ENCODE data around the gene IL1R1. TPM values are rescaled to one million over a fixed set of nuclear protein-coding genes. Genes with fewer than 3 reads are reported as not detected.

The IL1R1 gene
- polyA plus RNA-seq, 1 donor (not counting 4 experiments of a cell fraction or from before 2014, with no cell fraction given): 7.5 TPM

DNA sequence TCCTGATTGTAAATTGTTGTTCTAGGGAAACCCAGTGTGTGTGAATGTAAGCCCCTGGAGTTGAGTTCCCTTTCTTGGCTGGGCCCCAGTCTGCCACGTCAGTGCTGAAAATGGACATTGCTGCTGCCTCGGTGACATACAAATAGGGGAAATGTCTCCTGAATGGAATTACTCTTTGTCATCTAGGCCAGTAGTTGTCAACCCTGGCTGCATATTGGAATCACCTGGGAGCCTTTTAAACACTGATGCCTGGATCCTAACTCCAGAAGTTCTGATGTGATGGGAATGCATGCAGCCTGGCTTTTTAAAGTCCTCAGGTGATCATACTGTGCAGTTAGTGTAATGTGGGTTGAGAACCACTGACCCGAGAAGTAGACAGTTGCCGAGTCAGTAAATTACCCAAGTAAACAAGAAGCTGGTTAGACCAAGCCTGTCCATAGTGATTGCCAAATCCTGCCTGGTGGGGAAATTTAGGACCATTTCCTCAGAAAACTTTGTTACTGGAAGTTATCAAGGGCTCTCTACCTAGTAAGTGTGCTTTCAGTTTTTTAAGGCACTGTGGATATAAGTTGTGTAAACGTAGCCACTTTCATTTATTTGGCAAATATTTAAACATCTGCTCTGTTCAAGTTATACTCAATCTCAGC, 27.6 kb upstream of the IL1R1 start:
- no peaks in the 10 kb centered on the region for H3K4me1 ChIP-seq (ENCODE audit: control insufficient read depth, extremely low read depth, insufficient read depth, low read length)
- no peaks in the 10 kb centered on the region for H3K36me3 ChIP-seq (ENCODE audit: control insufficient read depth in 2 of 2, extremely low read depth in 1 of 2, insufficient read depth in 2 of 2, low read length in 2 of 2)
- DNase-seq (ENCODE audit: low read depth, low spot score) (no peak), FAIRE-seq (no peak)
- H3K27me3 ChIP-seq (ENCODE audit: control insufficient read depth, extremely low read depth, insufficient read depth, low read length): no peaks in the 10 kb centered on the region
- no peaks in the 10 kb centered on the region for H3K79me2 ChIP-seq (ENCODE audit: control insufficient read depth, insufficient read depth, low read length)
- dilution Hi-C loops (cut with MboI; ENCODE audit: extremely low pct_ligation_motif_present, low sequenced_read_pairs): no loop called here
- H3K9me1 ChIP-seq (ENCODE audit: control insufficient read depth, extremely low read depth, insufficient read depth, low read length): no peaks in the 10 kb centered on the region
- no peak overlapping the region for H3K9ac ChIP-seq (ENCODE audit: control insufficient read depth, extremely low read depth, insufficient read depth, low read length)
- H4K20me1 ChIP-seq (ENCODE audit: control insufficient read depth, extremely low read depth, insufficient read depth, low read length): no peaks in the 10 kb centered on the region
- TF ChIP-seq CTCF (optimal IDR thresholded peaks at IDR 0.05 in 1 of 3, IDR thresholded peaks at IDR 0.05 in 1 of 3, conservative IDR thresholded peaks at IDR 0.05 in 1 of 3; ENCODE audit: extremely low read depth in 1 of 3, insufficient read depth in 2 of 3, low read length in 3 of 3) (no peak), EZH2 (IDR thresholded peaks at IDR 0.05; ENCODE audit: low read length) (no peak)
- H3K4me3 ChIP-seq (ENCODE audit: control insufficient read depth in 2 of 3, extremely low read depth in 1 of 3, insufficient read depth in 2 of 3, low read depth in 1 of 3, low read length in 3 of 3): no peak overlapping the region
- H3K27ac ChIP-seq (ENCODE audit: control insufficient read depth, insufficient read depth, low read length): no peak overlapping the region
- no peak overlapping the region for H3K4me2 ChIP-seq (ENCODE audit: control insufficient read depth, extremely low read depth, insufficient read depth, low read depth, low read length)
- no peak overlapping the region for H2AFZ ChIP-seq (ENCODE audit: control insufficient read depth, low read length)
- H3K9me3 ChIP-seq (ENCODE audit: control insufficient read depth, low read depth, low read length): no peaks in the 10 kb centered on the region

DNA sequence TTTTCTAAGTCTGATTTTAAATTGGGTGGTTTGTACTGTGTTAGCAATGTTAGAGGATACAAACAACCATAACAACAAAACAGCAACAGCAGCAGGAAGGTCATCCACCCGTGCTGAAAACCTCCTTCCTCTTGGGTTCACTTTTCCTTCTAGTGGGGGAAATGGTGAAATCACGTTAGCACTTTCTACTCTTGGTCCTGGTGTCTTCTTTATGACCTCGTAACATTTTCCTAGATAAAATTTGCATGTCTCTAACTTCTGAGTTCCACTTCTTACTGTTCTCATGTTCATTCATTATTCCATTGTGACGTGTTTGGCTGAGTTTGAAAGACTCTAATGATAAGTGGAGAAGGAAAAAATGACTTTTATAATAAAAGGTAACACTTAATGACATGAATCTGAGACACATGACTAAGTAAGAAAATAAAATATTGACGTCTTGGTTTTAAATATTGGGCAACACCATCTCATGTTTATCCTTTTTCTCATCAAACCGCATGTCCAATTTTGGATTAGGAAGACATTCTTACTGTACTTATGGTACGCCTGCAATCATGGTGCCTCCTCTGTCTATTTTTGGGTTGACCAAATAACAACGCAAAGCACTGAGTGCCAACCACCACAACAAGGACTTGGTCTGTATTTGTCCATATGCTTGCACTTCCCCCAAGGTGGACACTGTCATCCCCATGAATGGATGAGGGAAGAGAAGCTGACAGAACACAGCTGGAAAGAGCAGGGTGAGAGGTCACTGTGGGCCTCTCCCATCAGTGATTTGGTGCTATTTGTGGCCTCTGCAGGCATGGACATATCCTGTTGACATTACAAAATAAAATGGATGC, 25.7 kb upstream of the IL1R1 start:
- Histone ChIP-seq H3K4me2 (ENCODE audit: control insufficient read depth, extremely low read depth, insufficient read depth, low read depth, low read length) (no peak overlapping the region), H3K9me1 (ENCODE audit: control insufficient read depth, extremely low read depth, insufficient read depth, low read length) (no peaks in the 10 kb centered on the region), H3K36me3 (ENCODE audit: control insufficient read depth in 2 of 2, extremely low read depth in 1 of 2, insufficient read depth in 2 of 2, low read length in 2 of 2) (no peaks in the 10 kb centered on the region), H3K9ac (ENCODE audit: control insufficient read depth, extremely low read depth, insufficient read depth, low read length) (no peak overlapping the region), H3K27me3 (ENCODE audit: control insufficient read depth, extremely low read depth, insufficient read depth, low read length) (no peaks in the 10 kb centered on the region), H4K20me1 (ENCODE audit: control insufficient read depth, extremely low read depth, insufficient read depth, low read length) (no peaks in the 10 kb centered on the region), H2AFZ (ENCODE audit: control insufficient read depth, low read length) (no peak overlapping the region), H3K27ac (ENCODE audit: control insufficient read depth, insufficient read depth, low read length) (no peak overlapping the region), H3K79me2 (ENCODE audit: control insufficient read depth, insufficient read depth, low read length) (no peaks in the 10 kb centered on the region), H3K4me1 (ENCODE audit: control insufficient read depth, extremely low read depth, insufficient read depth, low read length) (no peaks in the 10 kb centered on the region), H3K9me3 (ENCODE audit: control insufficient read depth, low read depth, low read length) (no peaks in the 10 kb centered on the region), H3K4me3 (ENCODE audit: control insufficient read depth in 2 of 3, extremely low read depth in 1 of 3, insufficient read depth in 2 of 3, low read depth in 1 of 3, low read length in 3 of 3) (no peak overlapping the region)
- no peak for FAIRE-seq
- TF ChIP-seq CTCF (optimal IDR thresholded peaks at IDR 0.05 in 1 of 3, IDR thresholded peaks at IDR 0.05 in 1 of 3, conservative IDR thresholded peaks at IDR 0.05 in 1 of 3; ENCODE audit: extremely low read depth in 1 of 3, insufficient read depth in 2 of 3, low read length in 3 of 3) (no peak), EZH2 (IDR thresholded peaks at IDR 0.05; ENCODE audit: low read length) (no peak)
- dilution Hi-C loops (cut with MboI; ENCODE audit: extremely low pct_ligation_motif_present, low sequenced_read_pairs): no loop called here
- no peak for DNase-seq (ENCODE audit: low read depth, low spot score)

Measured in keratinocyte (primary cell).